Left lung (tissue), 10 donors: ENCODE results near the gene ZNF74. TPM values are rescaled to one million over a fixed set of nuclear protein-coding genes. Genes with fewer than 3 reads are reported as not detected.

ENCODE experiments used
- ATAC-seq: fragments of 200-7000 bp; cut with Tn5 transposase; one replicate; pipeline ENCODE4 v1.9.1; 2020; ENCODE audit warnings: moderate library complexity
- DNase-seq, 4 donors: peaks; one replicate each; pipeline ENCODE4 v3.0.0-alpha.2; 2013 to 2020
- H3K27ac ChIP-seq, 2 donors: fragments of 200-600 bp; sonication (generic) in 1 of 2; one replicate each; pipeline versions ENCODE4 v1.5.0 to v1.8.0; 2020 to 2021
- H3K27me3 ChIP-seq, 2 donors: fragments of 200-600 bp; sonication (generic) in 1 of 2; one replicate each; pipeline versions ENCODE4 v1.5.0 to v1.8.0; 2020 to 2021
- H3K36me3 ChIP-seq, 2 donors: fragments of 200-600 bp; sonication (generic) in 1 of 2; one replicate each; pipeline versions ENCODE4 v1.5.0 to v1.8.0; 2020 to 2021
- H3K4me1 ChIP-seq, 2 donors: fragments of 200-600 bp; one replicate each; pipeline ENCODE4 v1.8.0; 2021
- H3K4me3 ChIP-seq, 2 donors: fragments of 200-600 bp; sonication (generic) in 1 of 2; one replicate each; pipeline versions ENCODE4 v1.5.0 to v1.8.0; 2020 to 2021; ENCODE audit warnings: mild to moderate bottlenecking in 1 of 2
- H3K9me3 ChIP-seq, 2 donors: fragments of 200-600 bp; sonication (generic) in 1 of 2; one replicate each; pipeline versions ENCODE4 v1.5.0 to v1.8.0; 2020 to 2021
- CTCF ChIP-seq, 2 donors: fragments of 200-600 bp; sonication (generic) in 1 of 2; IDR thresholded peaks; one replicate each; pipeline versions ENCODE4 v1.5.0 to v1.8.0; 2021; ENCODE audit warnings: antibody characterized with exemption in 2 of 2
- intact Hi-C, 2 donors: fragments of 100-400 bp; cut with DNase I; formaldehyde crosslinking; loops; one replicate each; pipeline versions ENCODE4 v1.11.2 to v1.14.2; 2022
- polyA plus RNA-seq, 6 donors: library from polyadenylated mRNA; unstranded; fragments of 120-200 nt; gene quantifications; one replicate each; pipeline ENCODE4 v1.2.1, GENCODE V29; 2013; ENCODE audit not compliant: insufficient read length in 6 of 6
- total RNA-seq, 2 donors: library from RNA; stranded (reverse); fragmentation: NEBNext Ultra II Directional; extraction: Animal tissue kit (Norgen Biotek cat#: 25700); gene quantifications; one replicate each; pipeline ENCODE4 v1.2.1, GENCODE V29; 2021
- donor health status: DM: no; HTN: yes; CAD: no.
- donor health status: DM: no; HTN: no; CAD: no.

The ZNF74 gene
- total and polyA plus RNA-seq, 8 donors: 11.0 to 22.6 (median 19.9) TPM

GRCh38 chr22:20396639-20397038, 2.7 kb downstream of the ZNF74 start:
- H3K4me1 ChIP-seq: peaks cover 12 to 33% of the 10 kb centered on the region in 2 donors
- DNase-seq: no peak
- intact Hi-C loops: no loop called here
- no peak for ATAC-seq
- no peaks in the 10 kb centered on the region for H3K36me3 ChIP-seq
- H3K27me3 ChIP-seq: no peaks in the 10 kb centered on the region
- no peak for TF ChIP-seq CTCF (IDR thresholded peaks at IDR 0.05)
- H3K27ac ChIP-seq: no peak overlapping the region
- H3K9me3 ChIP-seq: no peaks in the 10 kb centered on the region
- H3K4me3 ChIP-seq: no peak overlapping the region

- no peak for DNase-seq
- Histone ChIP-seq H3K27me3 (no peaks in the 10 kb centered on the region), H3K36me3 (no peaks in the 10 kb centered on the region), H3K4me1 (peaks cover 12 to 33% of the 10 kb centered on the region in 2 donors), H3K4me3 (no peak overlapping the region), H3K9me3 (no peaks in the 10 kb centered on the region), H3K27ac (no peak overlapping the region)
- ATAC-seq: no peak
- intact Hi-C loops: no loop called here
- no peak for TF ChIP-seq CTCF (IDR thresholded peaks at IDR 0.05)
These were observed 3.5 kb downstream of the ZNF74 start for GRCh38 chr22:20397498-20397897.

- no peak for DNase-seq
- intact Hi-C loops: no loop called here
- Histone ChIP-seq H3K36me3 (peaks cover 0 to 2% of the 10 kb centered on the region in 2 donors), H3K9me3 (no peaks in the 10 kb centered on the region), H3K4me3 (no peak overlapping the region), H3K27me3 (no peaks in the 10 kb centered on the region), H3K4me1 (peaks cover 12 to 30% of the 10 kb centered on the region in 2 donors), H3K27ac (no peak overlapping the region)
- ATAC-seq: no peak
- no peak for TF ChIP-seq CTCF (IDR thresholded peaks at IDR 0.05)
These were observed 4.5 kb downstream of the ZNF74 start for GRCh38 chr22:20398420-20398819.

- H3K4me1 ChIP-seq: peaks cover 12 to 18% of the 10 kb centered on the region in 2 donors
- TF ChIP-seq CTCF (IDR thresholded peaks at IDR 0.05): no peak
- intact Hi-C loops: no loop called here
- no peak overlapping the region for H3K4me3 ChIP-seq
- H3K9me3 ChIP-seq: no peaks in the 10 kb centered on the region
- H3K36me3 ChIP-seq: peaks cover 0 to 12% of the 10 kb centered on the region in 2 donors
- DNase-seq (no peak), ATAC-seq (no peak)
- no peak overlapping the region for H3K27ac ChIP-seq
- no peaks in the 10 kb centered on the region for H3K27me3 ChIP-seq
These were observed 6.1 kb downstream of the ZNF74 start for GRCh38 chr22:20399866-20400605.

- Histone ChIP-seq H3K4me3 (no peak overlapping the region), H3K4me1 (peaks cover 7 to 10% of the 10 kb centered on the region in 2 donors), H3K36me3 (peaks cover 0 to 20% of the 10 kb centered on the region in 2 donors), H3K9me3 (no peaks in the 10 kb centered on the region), H3K27ac (no peak overlapping the region), H3K27me3 (no peaks in the 10 kb centered on the region)
- DNase-seq (no peak), ATAC-seq (no peak)
- no peak for TF ChIP-seq CTCF (IDR thresholded peaks at IDR 0.05)
- intact Hi-C loops: no loop called here
These were observed 6.8 kb downstream of the ZNF74 start for GRCh38 chr22:20400606-20401375.
